MM.1S (cell line): ENCODE measurements around the gene ZDHHC13.

Experiments
- EZH2 ChIP-seq: fragments of 300-600 bp; sonication (generic); optimal IDR thresholded peaks from 2 replicates; pipeline ENCODE3; 2017; ENCODE audit warnings: low read depth, mild to moderate bottlenecking, antibody characterized with exemption, low read length, mixed read lengths
- EZH2phosphoT487 ChIP-seq: fragments of 300-600 bp; sonication (generic); IDR thresholded peaks from 2 replicates; pipeline ENCODE4 v1.6.1; 2018; ENCODE audit warnings: antibody characterized with exemption, low read length
- TF ChIP-seq, protein P1 (sequence below): fragments of 300-600 bp; sonication (generic); IDR thresholded peaks from 2 replicates; pipeline ENCODE4 v1.5.1; 2016; ENCODE audit warnings: antibody characterized with exemption, low read length, mixed read lengths

DNA sequence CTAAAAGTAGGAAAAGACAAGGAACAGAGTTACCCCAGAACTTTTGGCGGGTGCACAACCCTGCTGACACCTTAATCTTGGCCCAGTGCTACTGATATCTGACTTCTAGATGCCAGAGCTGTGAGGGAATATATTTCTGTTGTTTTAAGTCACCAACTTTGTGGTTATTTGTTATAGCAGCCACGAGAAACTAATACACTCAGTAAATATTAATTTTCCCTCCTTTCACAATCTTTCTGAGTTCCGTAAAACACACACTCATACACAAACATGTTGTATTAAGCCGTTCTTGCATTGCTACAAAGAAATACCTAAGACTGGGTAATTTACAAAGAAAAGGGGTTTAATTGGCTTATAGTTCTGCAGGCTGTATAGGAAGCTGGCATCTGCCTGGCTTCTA is 16.1 kb upstream of the ZDHHC13 start:
- TF ChIP-seq, protein P1, sequence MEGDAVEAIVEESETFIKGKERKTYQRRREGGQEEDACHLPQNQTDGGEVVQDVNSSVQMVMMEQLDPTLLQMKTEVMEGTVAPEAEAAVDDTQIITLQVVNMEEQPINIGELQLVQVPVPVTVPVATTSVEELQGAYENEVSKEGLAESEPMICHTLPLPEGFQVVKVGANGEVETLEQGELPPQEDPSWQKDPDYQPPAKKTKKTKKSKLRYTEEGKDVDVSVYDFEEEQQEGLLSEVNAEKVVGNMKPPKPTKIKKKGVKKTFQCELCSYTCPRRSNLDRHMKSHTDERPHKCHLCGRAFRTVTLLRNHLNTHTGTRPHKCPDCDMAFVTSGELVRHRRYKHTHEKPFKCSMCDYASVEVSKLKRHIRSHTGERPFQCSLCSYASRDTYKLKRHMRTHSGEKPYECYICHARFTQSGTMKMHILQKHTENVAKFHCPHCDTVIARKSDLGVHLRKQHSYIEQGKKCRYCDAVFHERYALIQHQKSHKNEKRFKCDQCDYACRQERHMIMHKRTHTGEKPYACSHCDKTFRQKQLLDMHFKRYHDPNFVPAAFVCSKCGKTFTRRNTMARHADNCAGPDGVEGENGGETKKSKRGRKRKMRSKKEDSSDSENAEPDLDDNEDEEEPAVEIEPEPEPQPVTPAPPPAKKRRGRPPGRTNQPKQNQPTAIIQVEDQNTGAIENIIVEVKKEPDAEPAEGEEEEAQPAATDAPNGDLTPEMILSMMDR: no peak
- TF ChIP-seq EZH2phosphoT487 (no peak), EZH2 (no peak)
